Esophagus muscularis mucosa (tissue), 4 donors: ENCODE data around the gene PISD. TPM values are rescaled to one million over a fixed set of nuclear protein-coding genes. Genes with fewer than 3 reads are reported as not detected.

Source experiments
- DNase-seq: peaks from one replicate; pipeline ENCODE4 v3.0.0-alpha.2; 2017; ENCODE audit errors: extremely low spot score
- H3K27ac ChIP-seq, 4 donors: fragments of 200-600 bp; sonication (generic); replicated peaks in 1 of 4; 1 replicate in 3 of 4; 2 replicates in 1 of 4; pipeline ENCODE4 v1.5.1; 2016 to 2019; ENCODE audit warnings: mild to moderate bottlenecking in 1 of 4
- H3K27me3 ChIP-seq, 4 donors: fragments of 200-600 bp; sonication (generic); one replicate each; pipeline versions ENCODE4 v1.5.1 to v1.6.0; 2016 to 2019
- H3K36me3 ChIP-seq, 4 donors: fragments of 200-600 bp; sonication (generic); one replicate each; pipeline ENCODE4 v1.5.1; 2016 to 2019
- H3K4me1 ChIP-seq, 4 donors: fragments of 200-600 bp; sonication (generic); one replicate each; pipeline ENCODE4 v1.5.1; 2016 to 2019
- H3K4me3 ChIP-seq, 4 donors: fragments of 200-600 bp; sonication (generic); 1 replicate in 2 of 4; 2 replicates in 2 of 4; pipeline ENCODE4 v1.5.1; 2016 to 2019; ENCODE audit warnings: mild to moderate bottlenecking in 4 of 4, moderate library complexity in 1 of 4
- H3K9me3 ChIP-seq, 4 donors: fragments of 200-600 bp; sonication (generic); 1 replicate in 3 of 4; 2 replicates in 1 of 4; pipeline ENCODE4 v1.5.1; 2016 to 2019
- CTCF ChIP-seq, 3 experiments: fragments of 200-600 bp in 2 of 3; fragments of 450-650 bp in 1 of 3; sonication (generic) in 2 of 3; IDR thresholded peaks; one replicate each; pipeline ENCODE4 v1.5.1; 2017 to 2019; ENCODE audit warnings: antibody characterized with exemption in 3 of 3, mild to moderate bottlenecking in 2 of 3, moderate library complexity in 1 of 3
- EP300 ChIP-seq: sonication (generic); formaldehyde crosslinking; IDR thresholded peaks from one replicate; pipeline ENCODE4 v1.6.1; 2017; ENCODE audit warnings: antibody characterized with exemption
- POLR2A ChIP-seq: fragments of 450-650 bp; IDR thresholded peaks from one replicate; pipeline ENCODE4 v1.6.1; 2017; ENCODE audit warnings: antibody characterized with exemption, moderate library complexity, mild to moderate bottlenecking, low read depth
- POLR2AphosphoS5 ChIP-seq, 2 donors: sonication (generic); formaldehyde crosslinking; IDR thresholded peaks; one replicate each; pipeline ENCODE4 v1.6.1; 2017; ENCODE audit warnings: antibody characterized with exemption in 2 of 2
- WGBS: methylation state at CpG from one replicate; pipeline ENCODE4 v1.1.5; 2018; 5-methylcytosine and 5-hydroxymethylcytosine counted together
- intact Hi-C: fragments of 100-400 bp; cut with DNase I; formaldehyde crosslinking; loops from one replicate; pipeline ENCODE4 v1.15.1; 2023
- total RNA-seq, 4 donors: library from RNA; depleted of rRNA; stranded (reverse); fragments of >200 nt; gene quantifications; one replicate each; pipeline versions ENCODE4 v1.1.0 to v1.2.1, GENCODE V29; 2016

Gene PISD
- total RNA-seq, 4 donors from 2014 or later, result 14.1 to 40.1 (median 26.2) TPM

DNA sequence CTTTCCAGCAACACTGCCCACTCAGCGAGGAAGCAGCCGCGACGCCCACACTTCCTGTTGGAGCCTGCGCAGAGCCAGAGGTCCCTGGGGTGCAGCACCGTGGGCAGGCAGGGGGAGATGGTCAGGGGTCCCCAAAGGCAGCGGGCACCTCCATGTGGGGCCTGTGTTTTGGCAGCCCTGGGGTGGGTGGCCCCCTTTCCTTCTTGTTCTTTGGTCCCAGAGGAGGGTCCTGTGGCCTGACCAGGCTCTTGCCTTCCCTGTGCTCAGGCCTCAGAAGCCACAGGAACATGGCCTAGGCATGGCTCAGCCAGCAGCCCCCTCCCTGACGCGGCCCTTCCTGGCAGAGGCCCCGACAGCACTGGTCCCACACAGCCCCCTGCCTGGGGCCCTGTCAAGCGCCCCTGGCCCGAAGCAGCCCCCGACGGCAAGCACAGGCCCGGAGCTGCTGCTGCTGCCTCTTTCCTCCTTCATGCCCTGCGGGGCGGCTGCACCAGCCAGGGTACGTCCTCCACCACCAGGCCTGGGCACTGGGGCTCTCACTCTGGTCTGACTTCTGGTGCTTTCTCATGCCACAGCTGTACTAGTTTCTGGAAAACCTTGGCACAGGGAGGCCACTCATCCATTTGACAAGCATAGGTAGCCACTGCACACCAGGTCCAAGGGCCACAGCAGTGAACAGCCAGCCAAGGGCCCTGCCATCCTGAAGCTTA lies 47.1 kb downstream of the PISD start:
- 68% methylated on average over 8 of the region's 18 CpGs for WGBS
- no peak for TF ChIP-seq POLR2A
- TF ChIP-seq CTCF (IDR thresholded peaks at IDR 0.05), result no peak
- TF ChIP-seq EP300, result no peak
- TF ChIP-seq POLR2AphosphoS5 (IDR thresholded peaks at IDR 0.05), result no peak
- no peaks in the 10 kb centered on the region for H3K27me3 ChIP-seq
- no peak for DNase-seq
- peaks cover 0 to 52% (median 44%) of the 10 kb centered on the region in 4 donors for H3K36me3 ChIP-seq
- H3K4me3 ChIP-seq, result no peak overlapping the region
- H3K9me3 ChIP-seq, result no peaks in the 10 kb centered on the region
- H3K27ac ChIP-seq, result no peak overlapping the region
- intact Hi-C loops, result no loop called here
- peaks cover 18 to 46% (median 31%) of the 10 kb centered on the region in 4 donors for H3K4me1 ChIP-seq

DNA sequence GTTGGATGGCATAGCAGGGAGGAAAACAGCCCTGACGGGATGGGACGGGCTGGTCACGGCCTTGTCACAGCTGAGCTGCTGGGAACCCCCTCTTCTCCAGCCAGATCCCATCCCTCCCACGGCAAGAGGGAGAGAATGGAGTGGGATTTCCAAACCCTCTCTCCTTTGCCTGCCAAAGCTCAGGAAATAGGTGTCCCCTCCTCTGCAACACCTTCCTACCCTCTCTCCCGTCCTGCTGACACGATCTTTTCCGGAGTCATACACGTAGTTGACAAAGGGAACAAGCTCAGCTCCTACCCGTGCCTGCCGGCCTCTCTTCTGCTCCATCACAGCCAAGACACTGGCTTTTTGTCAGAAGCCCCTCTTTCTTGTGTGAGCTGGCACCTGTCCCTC lies 48.1 kb downstream of the PISD start:
- Histone ChIP-seq H3K36me3 (peaks cover 0 to 43% (median 36%) of the 10 kb centered on the region in 4 donors), H3K27ac (no peak overlapping the region)
- intact Hi-C loops, result no loop called here

GRCh38 chr22:31613286-31613903 lies 48.6 kb downstream of the PISD start:
- Histone ChIP-seq H3K4me3 (no peak overlapping the region), H3K9me3 (no peaks in the 10 kb centered on the region), H3K27me3 (no peaks in the 10 kb centered on the region), H3K36me3 (peaks cover 0 to 41% (median 32%) of the 10 kb centered on the region in 4 donors), H3K27ac (no peak overlapping the region), H3K4me1 (peaks cover 18 to 35% (median 31%) of the 10 kb centered on the region in 4 donors)
- intact Hi-C loops, result no loop called here
- 92% methylated on average over 15 of the region's 23 CpGs for WGBS
- no peak for TF ChIP-seq POLR2A
- TF ChIP-seq EP300, result no peak
- TF ChIP-seq CTCF (IDR thresholded peaks at IDR 0.05), result no peak
- no peak for TF ChIP-seq POLR2AphosphoS5 (IDR thresholded peaks at IDR 0.05)
- DNase-seq, result no peak

More for the DNA sequence above, 48.1 kb downstream of the PISD start:
- Histone ChIP-seq H3K4me1 (peaks cover 18 to 38% (median 31%) of the 10 kb centered on the region in 4 donors), H3K27me3 (no peaks in the 10 kb centered on the region), H3K9me3 (no peaks in the 10 kb centered on the region), H3K4me3 (no peak overlapping the region)
- TF ChIP-seq CTCF (IDR thresholded peaks at IDR 0.05) (no peak), POLR2AphosphoS5 (IDR thresholded peaks at IDR 0.05) (no peak), EP300 (no peak), POLR2A (no peak)
- 85% methylated on average over 10 of the region's 10 CpGs for WGBS
- DNase-seq, result no peak

DNA sequence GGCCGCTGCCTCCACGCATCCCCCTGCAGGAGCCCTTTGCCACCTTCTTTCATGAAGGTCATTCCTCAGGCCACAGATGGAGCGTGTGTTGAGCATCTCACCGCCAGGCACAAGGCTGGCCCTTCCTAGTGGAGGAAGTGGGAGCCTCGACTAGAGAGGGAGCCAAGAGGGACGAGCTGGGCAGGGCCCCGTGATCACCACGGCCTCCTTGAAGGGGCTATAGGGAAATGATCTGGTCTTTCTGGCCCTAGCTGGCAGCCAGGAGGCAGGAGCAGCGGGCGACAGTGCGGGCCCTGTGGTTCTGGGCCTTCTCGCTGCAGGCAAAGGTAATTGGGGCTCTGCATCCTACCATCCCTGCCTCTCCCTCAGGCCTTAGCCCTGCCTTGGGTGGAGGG lies 49.1 kb downstream of the PISD start:
- peaks cover 18 to 35% (median 31%) of the 10 kb centered on the region in 4 donors for H3K4me1 ChIP-seq
- no peak for TF ChIP-seq POLR2AphosphoS5 (IDR thresholded peaks at IDR 0.05)
- TF ChIP-seq EP300, result no peak
- no peak for TF ChIP-seq CTCF (IDR thresholded peaks at IDR 0.05)
- no peak for TF ChIP-seq POLR2A
- no peak overlapping the region for H3K27ac ChIP-seq
- H3K4me3 ChIP-seq, result no peak overlapping the region
- no peak for DNase-seq
- peaks cover 0 to 41% (median 30%) of the 10 kb centered on the region in 4 donors for H3K36me3 ChIP-seq
- H3K9me3 ChIP-seq, result no peaks in the 10 kb centered on the region
- H3K27me3 ChIP-seq, result no peaks in the 10 kb centered on the region
- intact Hi-C loops, result no loop called here
- WGBS, result 90% methylated on average over 10 of the region's 12 CpGs
